ENCODE results near the gene MUC4. TPM values are rescaled to one million over a fixed set of nuclear protein-coding genes. Genes with fewer than 3 reads are reported as not detected.

Gene MUC4
- total and polyA plus RNA-seq, 4 donors, result not detected

DNA sequence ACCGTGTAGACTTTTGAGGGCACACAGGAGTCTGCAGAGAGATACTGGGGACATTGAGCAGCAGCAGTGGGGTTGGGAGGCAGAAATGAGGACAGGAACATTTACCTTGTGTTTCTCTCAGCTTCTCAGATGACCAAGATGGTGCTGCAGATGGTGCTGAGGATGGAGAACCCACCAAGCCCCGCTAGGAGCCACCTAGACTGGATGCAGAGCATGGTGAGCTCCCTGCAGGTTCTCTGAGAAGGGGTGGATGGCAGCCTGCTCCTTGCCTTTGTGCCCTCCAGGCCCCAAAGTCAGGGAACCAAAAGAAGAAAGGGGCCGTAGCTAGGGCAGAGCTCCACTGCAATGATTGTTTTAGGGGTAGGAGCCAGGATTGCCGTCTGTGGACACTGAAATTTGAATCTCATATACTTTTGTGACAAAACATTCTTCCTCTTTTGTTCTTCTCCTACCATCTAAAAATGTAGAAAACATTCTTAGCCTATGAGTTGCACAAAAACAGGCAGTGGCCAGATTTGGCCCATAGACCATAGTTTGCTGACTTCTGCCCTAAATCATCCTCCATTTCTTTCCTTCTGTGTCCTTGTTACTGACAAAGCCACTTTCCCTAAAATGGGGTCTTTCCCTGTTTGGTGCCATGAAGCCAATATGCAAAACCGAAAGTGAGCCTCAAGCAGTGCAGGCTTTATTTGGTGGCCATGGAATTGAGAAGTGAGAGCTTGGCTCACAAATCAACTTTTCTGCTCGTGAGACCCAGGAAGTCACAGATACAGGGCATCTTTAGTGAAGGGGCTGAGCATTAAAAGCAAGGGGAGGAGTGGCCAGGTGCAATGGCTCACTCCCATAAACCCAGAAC, 102.9 kb downstream of the MUC4 start:
- WGBS, result 94% methylated on average over 6 of the region's 6 CpGs
- H3K4me3 ChIP-seq (ENCODE audit: low read depth in 1 of 3, low read length in 3 of 3), result no peak overlapping the region

More for the DNA sequence above, 102.9 kb downstream of the MUC4 start:
- Histone ChIP-seq H3K9ac (ENCODE audit: low read depth in 1 of 2, low read length in 2 of 2) (no peak overlapping the region), H3K4me1 (ENCODE audit: control insufficient read depth in 4 of 4, insufficient read depth in 4 of 4, low read length in 3 of 4) (no peaks in the 10 kb centered on the region), H3K27me3 (ENCODE audit: control insufficient read depth in 4 of 4, insufficient read depth in 4 of 4, low read length in 3 of 4) (no peaks in the 10 kb centered on the region), H3K36me3 (ENCODE audit: control insufficient read depth in 4 of 4, insufficient read depth in 3 of 4, low read depth in 1 of 4, low read length in 3 of 4) (peaks cover 2 to 20% (median 7%) of the 10 kb centered on the region in 4 donors), H3K27ac (ENCODE audit: low read depth in 1 of 2, low read length in 2 of 2) (no peak overlapping the region), H3K9me3 (ENCODE audit: control insufficient read depth in 4 of 4, low read length in 3 of 4) (no peaks in the 10 kb centered on the region)
- DNase-seq (ENCODE audit: low spot score), result no peak
- TF ChIP-seq TAF1 (conservative IDR thresholded peaks at IDR 0.05), result no peak
- TF ChIP-seq, protein P1, sequence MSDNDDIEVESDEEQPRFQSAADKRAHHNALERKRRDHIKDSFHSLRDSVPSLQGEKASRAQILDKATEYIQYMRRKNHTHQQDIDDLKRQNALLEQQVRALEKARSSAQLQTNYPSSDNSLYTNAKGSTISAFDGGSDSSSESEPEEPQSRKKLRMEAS (IDR thresholded peaks at IDR 0.05), result no peak
- no peak for TF ChIP-seq ATF3 (IDR thresholded peaks at IDR 0.05)
- TF ChIP-seq YY1 (IDR thresholded peaks at IDR 0.05), result no peak
- TF ChIP-seq RAD21 (IDR thresholded peaks at IDR 0.05), result no peak
- TF ChIP-seq, protein P2, sequence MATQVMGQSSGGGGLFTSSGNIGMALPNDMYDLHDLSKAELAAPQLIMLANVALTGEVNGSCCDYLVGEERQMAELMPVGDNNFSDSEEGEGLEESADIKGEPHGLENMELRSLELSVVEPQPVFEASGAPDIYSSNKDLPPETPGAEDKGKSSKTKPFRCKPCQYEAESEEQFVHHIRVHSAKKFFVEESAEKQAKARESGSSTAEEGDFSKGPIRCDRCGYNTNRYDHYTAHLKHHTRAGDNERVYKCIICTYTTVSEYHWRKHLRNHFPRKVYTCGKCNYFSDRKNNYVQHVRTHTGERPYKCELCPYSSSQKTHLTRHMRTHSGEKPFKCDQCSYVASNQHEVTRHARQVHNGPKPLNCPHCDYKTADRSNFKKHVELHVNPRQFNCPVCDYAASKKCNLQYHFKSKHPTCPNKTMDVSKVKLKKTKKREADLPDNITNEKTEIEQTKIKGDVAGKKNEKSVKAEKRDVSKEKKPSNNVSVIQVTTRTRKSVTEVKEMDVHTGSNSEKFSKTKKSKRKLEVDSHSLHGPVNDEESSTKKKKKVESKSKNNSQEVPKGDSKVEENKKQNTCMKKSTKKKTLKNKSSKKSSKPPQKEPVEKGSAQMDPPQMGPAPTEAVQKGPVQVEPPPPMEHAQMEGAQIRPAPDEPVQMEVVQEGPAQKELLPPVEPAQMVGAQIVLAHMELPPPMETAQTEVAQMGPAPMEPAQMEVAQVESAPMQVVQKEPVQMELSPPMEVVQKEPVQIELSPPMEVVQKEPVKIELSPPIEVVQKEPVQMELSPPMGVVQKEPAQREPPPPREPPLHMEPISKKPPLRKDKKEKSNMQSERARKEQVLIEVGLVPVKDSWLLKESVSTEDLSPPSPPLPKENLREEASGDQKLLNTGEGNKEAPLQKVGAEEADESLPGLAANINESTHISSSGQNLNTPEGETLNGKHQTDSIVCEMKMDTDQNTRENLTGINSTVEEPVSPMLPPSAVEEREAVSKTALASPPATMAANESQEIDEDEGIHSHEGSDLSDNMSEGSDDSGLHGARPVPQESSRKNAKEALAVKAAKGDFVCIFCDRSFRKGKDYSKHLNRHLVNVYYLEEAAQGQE (IDR thresholded peaks at IDR 0.05), result no peak
- TF ChIP-seq EGR1 (IDR thresholded peaks at IDR 0.05; ENCODE audit: low read depth in 2 of 2), result no peak
- TF ChIP-seq JUND (IDR thresholded peaks at IDR 0.05), result no peak
- TF ChIP-seq ZBTB33 (IDR thresholded peaks at IDR 0.05), result no peak
- TF ChIP-seq, protein P3, sequence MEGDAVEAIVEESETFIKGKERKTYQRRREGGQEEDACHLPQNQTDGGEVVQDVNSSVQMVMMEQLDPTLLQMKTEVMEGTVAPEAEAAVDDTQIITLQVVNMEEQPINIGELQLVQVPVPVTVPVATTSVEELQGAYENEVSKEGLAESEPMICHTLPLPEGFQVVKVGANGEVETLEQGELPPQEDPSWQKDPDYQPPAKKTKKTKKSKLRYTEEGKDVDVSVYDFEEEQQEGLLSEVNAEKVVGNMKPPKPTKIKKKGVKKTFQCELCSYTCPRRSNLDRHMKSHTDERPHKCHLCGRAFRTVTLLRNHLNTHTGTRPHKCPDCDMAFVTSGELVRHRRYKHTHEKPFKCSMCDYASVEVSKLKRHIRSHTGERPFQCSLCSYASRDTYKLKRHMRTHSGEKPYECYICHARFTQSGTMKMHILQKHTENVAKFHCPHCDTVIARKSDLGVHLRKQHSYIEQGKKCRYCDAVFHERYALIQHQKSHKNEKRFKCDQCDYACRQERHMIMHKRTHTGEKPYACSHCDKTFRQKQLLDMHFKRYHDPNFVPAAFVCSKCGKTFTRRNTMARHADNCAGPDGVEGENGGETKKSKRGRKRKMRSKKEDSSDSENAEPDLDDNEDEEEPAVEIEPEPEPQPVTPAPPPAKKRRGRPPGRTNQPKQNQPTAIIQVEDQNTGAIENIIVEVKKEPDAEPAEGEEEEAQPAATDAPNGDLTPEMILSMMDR (IDR thresholded peaks at IDR 0.05; ENCODE audit: low read depth, low read length, missing input control), result no peak
- no peak for TF ChIP-seq SP1 (IDR thresholded peaks at IDR 0.05)
- TF ChIP-seq GABPA (IDR thresholded peaks at IDR 0.05 in 1 of 2, conservative IDR thresholded peaks at IDR 0.05 in 1 of 2), result no peak
- TF ChIP-seq FOXA1 (IDR thresholded peaks at IDR 0.05), result no peak
- no peak for TF ChIP-seq HNF4G (IDR thresholded peaks at IDR 0.05)
- TF ChIP-seq FOXA2 (IDR thresholded peaks at IDR 0.05), result no peak
- no peak for TF ChIP-seq HNF4A (conservative IDR thresholded peaks at IDR 0.05)

Data from liver (tissue), 9 donors.